ENCODE results near the gene S100A6.

- TF ChIP-seq POLR2A (IDR thresholded peaks at IDR 0.05; ENCODE audit: low read length) = no peak
- no peak for TF ChIP-seq EHMT2 (IDR thresholded peaks at IDR 0.05; ENCODE audit: low read depth)
- TF ChIP-seq, protein P1, sequence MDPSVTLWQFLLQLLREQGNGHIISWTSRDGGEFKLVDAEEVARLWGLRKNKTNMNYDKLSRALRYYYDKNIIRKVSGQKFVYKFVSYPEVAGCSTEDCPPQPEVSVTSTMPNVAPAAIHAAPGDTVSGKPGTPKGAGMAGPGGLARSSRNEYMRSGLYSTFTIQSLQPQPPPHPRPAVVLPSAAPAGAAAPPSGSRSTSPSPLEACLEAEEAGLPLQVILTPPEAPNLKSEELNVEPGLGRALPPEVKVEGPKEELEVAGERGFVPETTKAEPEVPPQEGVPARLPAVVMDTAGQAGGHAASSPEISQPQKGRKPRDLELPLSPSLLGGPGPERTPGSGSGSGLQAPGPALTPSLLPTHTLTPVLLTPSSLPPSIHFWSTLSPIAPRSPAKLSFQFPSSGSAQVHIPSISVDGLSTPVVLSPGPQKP (IDR thresholded peaks at IDR 0.05; ENCODE audit: low read depth, low read length) = no peak
- TF ChIP-seq, protein P2, sequence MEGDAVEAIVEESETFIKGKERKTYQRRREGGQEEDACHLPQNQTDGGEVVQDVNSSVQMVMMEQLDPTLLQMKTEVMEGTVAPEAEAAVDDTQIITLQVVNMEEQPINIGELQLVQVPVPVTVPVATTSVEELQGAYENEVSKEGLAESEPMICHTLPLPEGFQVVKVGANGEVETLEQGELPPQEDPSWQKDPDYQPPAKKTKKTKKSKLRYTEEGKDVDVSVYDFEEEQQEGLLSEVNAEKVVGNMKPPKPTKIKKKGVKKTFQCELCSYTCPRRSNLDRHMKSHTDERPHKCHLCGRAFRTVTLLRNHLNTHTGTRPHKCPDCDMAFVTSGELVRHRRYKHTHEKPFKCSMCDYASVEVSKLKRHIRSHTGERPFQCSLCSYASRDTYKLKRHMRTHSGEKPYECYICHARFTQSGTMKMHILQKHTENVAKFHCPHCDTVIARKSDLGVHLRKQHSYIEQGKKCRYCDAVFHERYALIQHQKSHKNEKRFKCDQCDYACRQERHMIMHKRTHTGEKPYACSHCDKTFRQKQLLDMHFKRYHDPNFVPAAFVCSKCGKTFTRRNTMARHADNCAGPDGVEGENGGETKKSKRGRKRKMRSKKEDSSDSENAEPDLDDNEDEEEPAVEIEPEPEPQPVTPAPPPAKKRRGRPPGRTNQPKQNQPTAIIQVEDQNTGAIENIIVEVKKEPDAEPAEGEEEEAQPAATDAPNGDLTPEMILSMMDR (IDR thresholded peaks at IDR 0.05) = no peak
- TF ChIP-seq JUNB (IDR thresholded peaks at IDR 0.05) = no peak
- no peak for TF ChIP-seq SREBF2 (IDR thresholded peaks at IDR 0.05)
- no peak for TF ChIP-seq FOSL2 (IDR thresholded peaks at IDR 0.05)
- TF ChIP-seq FOSL2 (CRISPR knock-in tag; IDR thresholded peaks at IDR 0.05) = no peak
- TF ChIP-seq EP300 (IDR thresholded peaks at IDR 0.05) = no peak
- no peak for TF ChIP-seq ZFP36 (IDR thresholded peaks at IDR 0.05; ENCODE audit: borderline replicate concordance, partially characterized antibody)
- no peak for TF ChIP-seq CEBPB (IDR thresholded peaks at IDR 0.05)
- no peak for TF ChIP-seq REST (IDR thresholded peaks at IDR 0.05)
- TF ChIP-seq, protein P3, sequence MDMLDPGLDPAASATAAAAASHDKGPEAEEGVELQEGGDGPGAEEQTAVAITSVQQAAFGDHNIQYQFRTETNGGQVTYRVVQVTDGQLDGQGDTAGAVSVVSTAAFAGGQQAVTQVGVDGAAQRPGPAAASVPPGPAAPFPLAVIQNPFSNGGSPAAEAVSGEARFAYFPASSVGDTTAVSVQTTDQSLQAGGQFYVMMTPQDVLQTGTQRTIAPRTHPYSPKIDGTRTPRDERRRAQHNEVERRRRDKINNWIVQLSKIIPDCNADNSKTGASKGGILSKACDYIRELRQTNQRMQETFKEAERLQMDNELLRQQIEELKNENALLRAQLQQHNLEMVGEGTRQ (IDR thresholded peaks at IDR 0.05) = no peak
These were observed 41.8 kb upstream of the S100A6 start for GRCh38 chr1:153577624-153578051.

Measured in A549 (cell line).